T-helper 2 cell treated with Interferon-gamma antibody and Interleukin-4, amounts not matched to agents 100 ng/mL and 5 ng/mL, for 36 hours (primary cell): ENCODE measurements around the gene CREB3L1. TPM values are rescaled to one million over a fixed set of nuclear protein-coding genes. Genes with fewer than 3 reads are reported as not detected.
"Not testable (repeated sequence)": the region's sequence is repeated elsewhere in the genome, so short reads cannot be mapped to it uniquely, and the experiment has no call there.

Source experiments
- intact Hi-C: fragments of 100-400 bp; cut with micrococcal nuclease; formaldehyde crosslinking; loops from one replicate; pipeline ENCODE4 v1.15.1; 2023
- total RNA-seq: library from RNA; stranded (reverse); gene quantifications from 2 replicates; pipeline ENCODE4 v1.2.3, GENCODE V29; 2022

The CREB3L1 gene
- total RNA-seq, 1 donor from 2014 or later, result 0.09 TPM

DNA sequence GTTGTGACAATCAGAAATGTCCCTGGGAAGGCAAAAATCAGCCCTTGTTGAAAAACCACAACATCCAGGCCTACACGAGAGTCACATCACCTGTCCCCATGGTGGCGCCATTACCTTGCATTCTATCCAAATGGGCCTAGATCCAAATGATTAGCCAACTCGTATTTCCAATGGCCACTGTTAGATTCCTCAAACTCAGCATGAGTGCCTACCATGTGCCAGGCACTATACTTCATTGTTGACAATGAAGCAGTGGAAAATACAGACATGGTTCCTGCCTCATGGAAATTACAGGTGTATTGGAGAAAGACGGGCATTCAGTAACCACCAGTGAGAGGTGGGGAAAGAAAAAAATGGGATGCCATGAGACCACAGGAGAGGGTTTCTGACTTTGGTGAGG, 29.8 kb upstream of the CREB3L1 start:
- intact Hi-C loops, result loop anchor here (10.0 kb wide), 1 partner anchor 403 kb away; the partner anchor contains the start of gene CRY2

DNA sequence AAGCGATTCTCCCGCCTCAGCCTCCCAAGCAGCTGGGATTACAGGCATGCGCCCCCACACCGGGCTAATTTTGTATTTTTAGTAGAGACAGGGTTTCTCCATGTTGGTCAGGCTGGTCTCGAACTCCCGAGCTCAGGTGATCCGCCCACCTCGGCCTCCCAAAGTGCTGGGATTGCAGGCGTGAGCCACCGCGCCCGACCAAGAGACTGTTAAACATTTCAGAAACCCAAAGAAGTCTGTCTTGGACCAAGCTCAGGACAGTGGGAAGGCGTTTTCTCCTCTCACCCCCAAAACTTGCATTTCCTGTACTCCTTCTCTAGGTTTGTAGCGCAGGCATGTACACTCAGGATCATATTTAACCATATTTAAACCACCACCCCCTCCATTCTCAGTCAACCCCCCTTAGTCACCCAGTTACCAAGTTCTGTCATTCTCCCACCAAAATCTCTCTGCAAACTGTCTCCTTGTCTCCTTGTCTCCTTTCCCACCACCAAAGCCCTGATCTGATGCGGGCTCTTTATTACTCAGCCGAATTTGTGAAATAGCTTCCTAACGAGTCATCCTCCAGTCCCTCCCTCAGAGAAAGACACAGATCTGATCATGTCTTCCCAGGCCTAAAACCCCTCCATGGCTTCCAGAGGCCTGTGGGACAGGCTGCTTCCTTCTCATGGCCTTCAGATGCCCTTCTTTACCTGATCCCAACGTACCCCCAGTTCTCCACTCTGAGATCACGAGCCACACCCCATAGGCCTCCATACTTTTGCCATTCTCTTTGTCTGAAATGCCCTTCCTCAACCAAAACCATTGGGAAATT, 29.0 kb upstream of the CREB3L1 start:
- intact Hi-C loops, result loop anchor here (10.0 kb wide), 1 partner anchor 404 kb away; the partner anchor contains the start of gene CRY2

DNA sequence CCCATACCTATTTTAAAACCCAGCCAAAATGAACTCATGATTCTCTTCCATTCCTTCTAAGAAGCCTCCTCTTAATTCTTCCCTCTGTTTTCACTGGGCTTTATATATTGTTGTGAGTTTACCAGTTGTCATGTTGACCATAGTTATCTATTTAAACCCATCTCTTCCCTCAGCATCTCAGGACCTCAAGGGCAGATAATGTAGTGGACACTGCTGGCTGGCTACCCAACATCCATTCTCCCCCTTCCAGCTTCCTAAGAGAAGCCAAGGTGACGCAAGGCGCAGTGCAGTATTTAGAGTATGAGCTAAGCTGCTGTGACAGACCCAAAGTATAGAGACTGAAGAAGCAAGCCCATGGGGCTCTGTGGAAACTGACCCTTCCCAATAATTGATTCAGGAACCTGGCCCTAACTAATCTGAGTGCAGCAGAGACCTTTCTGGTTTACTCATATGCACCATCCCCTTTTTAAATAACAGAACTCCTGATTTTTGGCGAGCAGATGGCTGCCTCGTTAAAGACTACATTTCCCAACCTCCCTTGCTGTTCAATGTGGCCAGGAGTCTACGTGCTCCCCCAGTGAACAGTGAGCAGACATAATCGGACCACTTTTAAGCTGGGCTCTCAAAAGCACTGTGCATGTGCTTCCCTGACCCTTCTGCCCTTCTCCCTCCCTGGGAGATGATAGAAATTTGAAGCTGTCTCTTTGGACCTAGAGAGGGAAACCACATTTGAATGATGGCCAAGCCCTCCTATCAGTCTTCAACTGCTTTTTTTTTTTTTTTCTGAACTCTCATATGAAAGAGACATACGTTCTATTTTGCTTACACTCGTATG, 28.1 kb upstream of the CREB3L1 start:
- intact Hi-C loops, result loop anchor here (10.0 kb wide), 1 partner anchor 405 kb away; the partner anchor contains the start of gene CRY2

DNA sequence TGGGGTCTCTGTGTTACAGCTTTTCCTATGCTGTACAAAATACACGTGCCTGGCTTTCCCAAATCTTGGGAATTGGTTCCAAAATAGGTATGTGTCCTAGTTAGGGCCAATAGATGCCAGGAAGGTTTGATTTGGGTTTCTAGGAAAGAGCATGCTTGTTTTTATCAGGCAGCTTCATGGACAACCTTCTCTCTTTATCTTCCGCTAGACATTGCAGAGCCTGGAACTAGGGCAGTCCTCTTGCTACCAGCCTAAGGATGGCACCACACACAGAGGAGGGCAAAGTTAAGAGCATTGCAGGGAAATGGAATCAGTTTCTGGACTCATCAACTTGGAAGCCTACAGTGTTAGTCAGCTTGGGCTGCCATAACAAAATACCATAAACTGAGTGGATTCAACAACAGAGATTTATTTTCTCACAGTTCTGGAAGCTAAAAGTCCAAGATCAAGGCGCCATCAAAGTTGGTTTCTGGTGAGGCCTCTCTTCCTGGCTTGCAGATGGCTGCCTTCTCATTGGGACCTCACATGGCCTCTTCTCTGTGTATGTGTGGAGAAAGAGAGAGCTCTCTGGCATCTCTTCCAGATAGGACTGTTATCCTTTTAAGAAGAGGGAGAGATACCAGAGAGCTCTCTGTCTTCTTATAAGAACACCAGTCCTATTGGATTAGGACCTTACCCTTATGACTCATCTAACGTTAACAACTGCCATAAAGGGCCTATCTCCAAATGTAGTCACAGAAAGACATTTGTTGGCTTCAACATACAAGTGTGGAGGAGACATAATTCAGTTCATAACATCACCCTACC, 27.3 kb upstream of the CREB3L1 start:
- intact Hi-C loops, result loop anchor here (10.0 kb wide), 1 partner anchor 405 kb away; the partner anchor contains the start of gene CRY2

DNA sequence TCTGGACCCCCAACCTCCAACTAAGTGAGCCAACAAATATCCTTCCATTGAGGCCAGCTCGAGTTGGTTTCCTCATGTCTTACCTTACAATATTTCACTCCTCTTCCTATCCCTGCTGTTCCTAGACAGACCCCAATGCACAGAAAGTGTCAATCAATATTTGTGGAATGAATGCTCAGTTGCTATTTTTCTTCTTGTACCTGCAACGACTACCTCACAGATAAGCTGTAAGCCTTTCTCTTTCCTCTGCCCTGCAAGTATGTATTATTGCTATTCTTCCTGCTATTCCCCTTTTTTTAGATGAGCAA, 26.8 kb upstream of the CREB3L1 start:
- intact Hi-C loops, result no loop called here

DNA sequence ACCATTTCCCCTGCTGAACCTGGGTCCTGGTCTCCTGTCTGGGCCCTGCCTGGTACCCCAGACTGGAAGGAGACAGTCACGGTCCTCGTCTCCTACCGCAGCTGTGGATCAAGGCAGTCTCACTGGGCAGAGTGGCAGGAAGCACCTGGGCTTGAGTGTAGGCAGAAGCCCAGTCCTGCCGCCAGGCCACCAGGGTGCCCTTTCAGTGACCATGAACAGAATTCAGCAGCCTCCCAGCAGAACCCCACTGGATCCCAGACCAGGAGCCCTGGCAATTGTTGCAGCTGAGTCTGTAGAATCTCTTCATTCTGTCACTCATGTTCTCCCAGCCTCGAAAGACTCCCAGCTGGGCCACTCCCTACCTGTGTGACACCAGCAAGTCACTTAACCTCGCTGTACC, 25.5 kb upstream of the CREB3L1 start:
- intact Hi-C loops, result no loop called here

DNA sequence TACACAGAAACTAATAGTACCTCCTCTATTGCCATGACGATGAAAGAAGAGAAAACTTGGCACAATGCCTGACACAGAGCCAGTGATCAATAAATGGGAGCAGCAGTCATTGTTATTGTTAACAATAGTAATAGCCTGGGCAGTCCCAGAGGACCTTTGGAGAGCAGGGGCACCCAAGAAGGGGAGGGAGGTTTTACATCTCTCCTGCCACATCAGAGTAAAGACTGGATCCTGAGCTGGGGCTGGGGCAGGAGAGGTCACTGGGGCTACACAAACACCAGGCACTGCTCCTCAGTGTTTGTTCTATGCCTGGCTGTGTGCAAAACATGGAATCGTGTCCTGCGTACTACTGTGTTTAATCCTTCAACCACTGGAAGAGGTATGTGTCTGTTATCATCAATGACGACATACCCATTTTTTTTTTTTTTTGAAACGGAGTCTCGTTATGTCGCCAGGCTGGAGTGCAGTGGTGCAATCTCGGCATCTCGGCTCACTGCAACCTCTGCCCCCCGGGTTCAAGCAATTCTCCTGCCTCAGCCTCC, 25.0 kb upstream of the CREB3L1 start:
- intact Hi-C loops, result no loop called here

DNA sequence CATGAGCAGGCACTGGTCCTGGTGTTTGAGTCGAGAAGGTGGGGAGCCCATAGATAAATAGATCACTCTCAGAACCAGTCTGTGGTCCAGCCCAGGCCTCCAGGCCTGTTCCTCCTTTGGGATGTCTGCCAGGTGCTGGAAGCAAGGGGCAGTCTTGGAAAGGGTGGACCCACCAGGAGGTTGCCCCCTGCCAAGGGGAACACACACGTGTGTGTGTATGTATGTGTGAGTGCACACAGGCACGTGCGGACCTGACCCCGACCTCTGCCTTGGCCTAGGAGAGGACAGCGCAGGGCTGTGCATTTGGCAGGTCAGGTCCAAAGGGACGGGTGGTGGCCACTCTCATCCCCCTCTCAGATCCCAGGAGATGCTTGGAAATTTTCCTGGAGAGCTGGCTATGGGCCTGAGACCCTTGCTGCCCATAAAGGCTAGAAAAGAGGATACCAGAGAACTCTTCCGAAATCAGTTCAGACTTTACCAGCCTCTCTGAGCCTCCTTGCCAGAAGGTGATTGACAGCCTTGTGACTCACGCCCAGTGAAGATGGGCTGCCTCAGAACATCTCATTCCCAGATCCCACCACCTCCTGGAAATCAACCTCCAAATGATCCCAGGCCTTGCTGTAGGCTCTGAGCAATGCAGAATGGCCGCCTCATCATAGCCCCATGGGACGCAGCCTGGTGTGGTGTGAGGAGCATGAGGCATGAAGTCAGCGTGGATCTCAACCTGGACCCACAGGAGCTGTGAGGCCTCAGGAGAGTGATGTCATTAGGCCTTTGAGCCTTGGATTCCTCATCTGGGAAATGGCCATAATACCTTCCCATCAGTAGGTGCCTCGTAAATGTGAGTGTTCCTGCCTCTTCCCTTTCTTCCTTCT, 24.0 kb upstream of the CREB3L1 start:
- intact Hi-C loops, result no loop called here

DNA sequence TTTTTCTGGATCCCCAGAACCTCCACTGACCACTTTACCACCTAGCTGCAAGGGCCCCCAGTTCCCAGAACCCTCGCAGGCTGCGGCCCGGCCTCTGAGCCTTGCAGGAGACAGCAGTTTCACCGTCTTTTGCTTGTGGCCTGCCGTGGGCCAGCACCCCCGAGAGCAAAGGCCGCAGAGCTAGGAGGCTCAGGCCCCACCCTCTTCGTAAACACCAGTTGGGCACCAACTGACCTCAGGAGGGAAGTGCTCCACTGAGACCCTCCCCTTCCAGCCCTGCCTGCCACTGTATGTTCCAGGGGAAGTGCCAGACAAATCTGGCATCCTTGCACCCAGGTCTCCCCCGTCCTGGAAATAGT, 23.4 kb upstream of the CREB3L1 start:
- intact Hi-C loops, result no loop called here

DNA sequence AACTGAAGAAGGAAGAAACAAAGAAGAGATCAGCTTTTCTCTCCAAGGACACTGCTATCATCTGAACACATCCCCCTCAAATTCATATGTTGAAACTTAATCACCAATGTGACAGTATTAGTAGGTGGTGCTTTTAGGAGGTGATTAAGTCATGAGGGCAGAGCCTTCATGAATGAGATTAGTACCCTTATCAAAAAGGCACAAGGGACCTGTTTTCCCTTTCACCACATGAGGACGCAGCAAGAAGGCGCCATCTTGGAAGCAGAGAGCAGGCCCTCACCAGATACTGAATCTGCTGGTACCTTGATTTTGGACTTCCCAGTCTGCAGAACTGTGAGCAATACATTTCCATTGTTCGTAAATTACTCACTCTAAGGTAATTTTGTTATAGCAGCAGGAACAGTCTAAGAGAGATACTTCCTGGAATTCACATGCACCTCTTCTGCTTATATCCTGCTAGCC, 20.9 kb upstream of the CREB3L1 start:
- intact Hi-C loops, result no loop called here

DNA sequence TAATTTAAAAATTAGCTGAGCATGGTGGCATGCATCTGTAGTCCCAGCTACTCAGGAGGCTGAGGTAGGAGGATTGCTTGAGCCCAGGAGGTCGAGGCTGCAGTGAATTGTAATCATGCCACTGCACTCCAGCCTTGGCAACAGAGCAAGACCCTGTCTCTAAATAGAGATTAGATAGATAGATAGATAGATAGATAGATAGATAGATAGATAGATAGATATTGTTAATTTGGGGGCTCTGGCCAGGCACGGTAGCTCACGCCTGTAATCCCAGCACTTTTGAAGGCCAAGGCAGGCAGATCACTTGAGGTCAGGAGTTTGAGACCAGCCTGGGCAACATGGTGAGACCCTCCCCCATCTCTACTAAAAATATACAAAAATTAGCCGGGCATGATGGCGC, 18.1 kb upstream of the CREB3L1 start:
- intact Hi-C loops, result not testable (repeated sequence)

DNA sequence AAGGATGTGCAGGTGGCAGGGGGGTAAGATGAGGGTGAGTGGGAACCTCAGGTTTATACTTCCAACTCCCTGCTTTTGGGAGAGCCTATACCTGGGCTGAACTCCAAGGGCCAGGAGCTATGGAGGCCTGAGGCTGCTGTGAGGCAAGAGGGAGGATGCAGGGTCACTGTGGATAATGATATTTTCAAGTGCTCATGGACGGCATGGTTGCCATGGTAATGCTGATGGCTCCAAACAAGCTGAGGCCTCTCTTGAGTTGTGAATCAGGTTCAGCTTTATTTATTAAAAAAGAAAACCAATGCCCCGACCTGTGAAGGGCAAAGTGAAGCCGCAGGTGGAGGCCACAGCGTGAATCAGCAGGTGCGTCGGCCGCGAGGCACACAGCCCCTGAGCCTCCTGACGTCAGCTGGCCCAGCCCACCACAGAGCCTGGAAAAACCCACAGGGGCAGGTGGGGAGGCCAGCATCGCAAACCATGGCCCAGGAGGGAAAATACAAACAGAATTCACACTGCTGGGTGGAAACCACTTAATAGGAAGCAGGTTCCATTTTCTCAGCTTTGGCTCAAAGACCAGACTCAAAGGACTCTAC, 17.4 kb upstream of the CREB3L1 start:
- intact Hi-C loops, result no loop called here

DNA sequence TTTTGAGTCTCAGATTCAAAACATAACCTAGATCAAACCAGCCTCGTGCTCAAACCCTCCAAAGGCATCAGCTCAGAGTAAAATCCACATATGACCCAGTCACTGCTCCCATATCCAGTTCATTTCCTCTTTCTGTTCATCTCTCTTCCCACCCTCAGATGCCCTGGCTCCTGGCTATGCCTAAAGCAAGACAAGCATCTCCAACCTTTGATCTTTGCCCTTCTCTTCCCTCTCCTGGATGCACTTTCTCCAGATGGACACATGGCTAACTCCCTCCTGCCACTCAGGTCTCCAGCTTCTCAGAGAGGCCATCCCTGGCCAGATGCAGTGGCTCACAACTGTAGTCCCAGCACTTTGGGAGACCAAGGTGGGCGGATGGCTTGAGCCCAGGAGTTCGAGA, 14.3 kb upstream of the CREB3L1 start:
- intact Hi-C loops, result no loop called here

DNA sequence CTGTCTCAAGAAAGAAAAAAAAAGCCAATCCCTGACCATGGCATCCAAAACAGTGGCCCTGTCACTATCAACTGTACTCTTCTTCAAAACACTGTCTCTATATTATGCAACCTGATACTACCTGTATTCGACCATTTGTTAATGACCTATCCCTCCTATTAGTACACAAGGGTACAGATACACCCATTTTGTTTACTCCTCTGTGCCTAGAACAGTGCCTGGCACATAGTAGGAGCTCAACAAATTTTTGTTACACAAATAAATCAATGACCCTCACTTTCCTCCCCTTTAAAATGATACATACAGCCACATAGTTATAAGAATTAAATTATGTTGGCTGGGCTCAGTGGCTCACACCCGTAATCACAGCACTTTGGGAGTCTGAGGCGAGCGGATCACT, 13.4 kb upstream of the CREB3L1 start:
- intact Hi-C loops, result no loop called here

DNA sequence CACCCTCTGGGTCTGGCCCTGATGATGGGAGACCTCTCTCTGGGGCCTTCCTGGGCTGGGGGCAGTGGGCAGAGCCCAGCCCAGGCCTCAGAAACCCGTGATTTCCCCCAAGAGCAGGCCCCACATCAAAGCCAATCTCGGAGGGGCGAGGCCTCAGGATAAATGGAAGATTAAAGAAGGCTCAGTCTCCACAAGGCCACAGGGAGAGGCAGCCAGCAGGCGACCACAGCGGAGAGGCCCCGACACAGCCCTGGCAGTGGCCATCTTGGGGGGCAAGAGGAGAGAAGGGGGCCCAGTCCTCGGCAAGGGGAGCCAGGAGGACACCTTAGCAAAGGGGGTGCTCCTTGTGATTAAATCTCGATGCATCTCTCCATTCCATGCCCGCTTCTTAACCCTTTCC, 12.5 kb upstream of the CREB3L1 start:
- intact Hi-C loops, result no loop called here

DNA sequence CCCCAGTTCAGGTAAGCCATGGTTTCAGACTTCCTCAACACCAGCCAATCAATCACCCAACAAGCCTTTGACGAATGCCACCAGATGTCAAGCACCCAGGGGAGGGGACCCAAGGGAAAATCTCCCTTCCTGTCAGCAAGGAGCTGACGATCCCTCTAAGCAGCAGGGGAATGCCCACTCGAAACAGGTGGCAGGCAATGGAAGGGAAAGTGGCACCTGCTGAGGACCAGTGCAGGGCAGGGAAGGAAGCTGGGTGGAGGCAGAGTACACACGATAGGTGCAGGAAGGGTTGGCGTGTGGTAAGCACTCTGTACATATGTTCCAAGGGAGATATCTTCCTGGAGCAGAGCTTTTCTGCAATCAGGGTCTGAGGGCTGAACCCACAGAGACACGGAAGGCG, 11.7 kb upstream of the CREB3L1 start:
- intact Hi-C loops, result no loop called here

DNA sequence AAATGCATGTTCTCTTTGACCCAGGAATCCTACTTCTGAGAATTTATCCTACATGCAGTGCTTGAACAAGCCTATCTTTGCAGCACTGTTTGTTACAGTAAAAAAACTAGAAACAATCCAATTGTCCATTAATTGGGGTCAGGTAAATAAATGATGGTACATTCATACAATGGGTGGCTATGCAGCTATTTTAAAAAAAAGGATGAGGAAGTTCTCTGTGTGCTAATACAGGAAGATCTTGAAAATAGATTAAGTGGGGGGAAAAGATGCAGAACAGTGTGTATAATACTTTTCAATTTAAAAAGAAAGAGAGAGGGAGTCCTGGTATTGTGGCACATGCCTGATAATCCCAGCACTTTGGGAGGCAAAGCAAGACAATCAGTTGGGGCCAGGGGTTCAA, 9.5 kb upstream of the CREB3L1 start:
- intact Hi-C loops, result no loop called here

DNA sequence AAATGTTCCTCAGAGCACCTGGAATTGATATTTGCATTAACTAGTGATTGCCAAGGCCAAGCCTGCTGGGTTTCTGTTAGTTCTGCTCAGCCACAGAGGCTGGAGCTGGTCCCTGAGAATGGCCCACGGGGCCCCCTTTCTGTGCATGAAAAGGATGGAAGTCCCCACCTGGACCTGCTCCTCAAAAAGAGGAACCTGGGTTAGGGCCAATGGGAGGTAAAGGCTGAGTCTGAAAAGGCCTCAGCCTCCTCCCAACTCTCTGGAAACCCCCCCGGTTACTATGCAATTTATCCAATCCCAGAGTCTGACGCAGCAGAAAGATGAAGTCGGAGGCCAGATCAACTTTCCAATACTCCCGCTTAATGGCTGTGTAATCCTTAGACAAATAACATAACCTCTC, 6.8 kb upstream of the CREB3L1 start:
- intact Hi-C loops, result no loop called here

DNA sequence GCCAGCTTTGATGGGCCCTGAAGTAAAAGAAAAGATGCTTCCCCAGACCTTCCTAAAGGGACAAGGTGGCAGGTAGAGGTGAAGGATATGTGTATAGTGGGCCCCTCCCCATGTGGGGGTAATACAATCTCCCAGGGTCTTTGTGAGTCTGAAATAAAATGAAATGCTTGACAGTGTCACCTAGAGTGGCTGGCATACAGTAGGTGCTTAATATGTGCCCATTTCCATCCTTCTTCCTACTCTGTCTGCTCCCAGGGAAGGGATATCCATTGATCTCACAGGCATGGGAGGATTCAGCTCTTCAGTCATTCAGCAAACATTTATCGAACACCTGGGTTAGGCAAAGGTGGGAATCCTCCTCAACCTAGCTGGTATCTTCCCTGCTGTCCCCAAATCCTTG, 6.1 kb upstream of the CREB3L1 start:
- intact Hi-C loops, result no loop called here
